Loucy (cell line): ENCODE measurements around the gene CEP57.

ENCODE experiments used
- H2AFZ ChIP-seq: fragments of 200-600 bp; sonication (generic); 2 replicates; pipeline ENCODE4 v1.6.0; 2016; ENCODE audit warnings: antibody characterized with exemption, mild to moderate bottlenecking, low read length, moderate library complexity
- H3F3A ChIP-seq: fragments of 200-600 bp; 2 replicates; pipeline ENCODE4 v1.6.0; 2016; ENCODE audit warnings: antibody characterized with exemption, low read depth, mild to moderate bottlenecking
- H3K27me3 ChIP-seq: fragments of 200-600 bp; sonication (generic); 2 replicates; pipeline ENCODE4 v1.6.1; 2014; ENCODE audit warnings: low read length, mild to moderate bottlenecking; ENCODE audit not compliant: insufficient read depth, poor library complexity, severe bottlenecking
- H3K36me3 ChIP-seq: fragments of 200-600 bp; sonication (generic); 2 replicates; pipeline ENCODE4 v1.6.1; 2016; ENCODE audit warnings: low read length; ENCODE audit not compliant: insufficient read depth
- H3K4me1 ChIP-seq: fragments of 200-600 bp; sonication (generic); 2 replicates; pipeline ENCODE4 v1.5.1; 2014; ENCODE audit warnings: low read length, mild to moderate bottlenecking; ENCODE audit not compliant: insufficient read depth, poor library complexity, severe bottlenecking
- H3K4me2 ChIP-seq: fragments of 200-600 bp; sonication (generic); 2 replicates; pipeline ENCODE4 v1.6.0; 2014; ENCODE audit warnings: antibody characterized with exemption, low read length, low read depth, mild to moderate bottlenecking; ENCODE audit not compliant: poor library complexity, severe bottlenecking
- H3K4me3 ChIP-seq: fragments of 200-600 bp; sonication (generic); 2 replicates; pipeline ENCODE4 v1.5.1; 2014; ENCODE audit warnings: low read length, mild to moderate bottlenecking, mixed read lengths; ENCODE audit not compliant: poor library complexity, severe bottlenecking
- H3K79me2 ChIP-seq: fragments of 200-600 bp; sonication (generic); 2 replicates; pipeline ENCODE4 v1.6.1; 2014; ENCODE audit warnings: low read length; ENCODE audit not compliant: insufficient read depth
- H3K9ac ChIP-seq: fragments of 200-600 bp; sonication (generic); 2 replicates; pipeline ENCODE4 v1.6.0; 2014; ENCODE audit warnings: mild to moderate bottlenecking, low read depth, low read length, moderate library complexity; ENCODE audit not compliant: poor library complexity, severe bottlenecking
- H3K9me2 ChIP-seq: fragments of 200-600 bp; sonication (generic); replicated peaks from 2 replicates; pipeline ENCODE4 v1.6.1; 2016; ENCODE audit warnings: low read depth, low read length, mixed read lengths
- H3K9me3 ChIP-seq: fragments of 200-600 bp; sonication (generic); 2 replicates; pipeline ENCODE4 v1.6.1; 2014; ENCODE audit warnings: mild to moderate bottlenecking, antibody characterized with exemption, low read length, low read depth; ENCODE audit not compliant: insufficient read depth
- H4K20me1 ChIP-seq: fragments of 200-600 bp; sonication (generic); 2 replicates; pipeline ENCODE4 v1.6.0; 2014; ENCODE audit warnings: antibody characterized with exemption, low read length, mild to moderate bottlenecking; ENCODE audit not compliant: insufficient read depth, poor library complexity, severe bottlenecking
- CTCF ChIP-seq: fragments of 200-600 bp; sonication (generic); conservative IDR thresholded peaks from 2 replicates; pipeline ENCODE4 v1.5.1; 2014; ENCODE audit warnings: mild to moderate bottlenecking, antibody characterized with exemption, low read length
- EZH2phosphoT487 ChIP-seq: fragments of 200-600 bp; IDR thresholded peaks from 2 replicates; pipeline ENCODE4 v1.6.1; 2018; ENCODE audit warnings: antibody characterized with exemption, mild to moderate bottlenecking, moderate library complexity, borderline replicate concordance

The CEP57 gene

GRCh38 chr11:95776859-95777258 lies 13.4 kb upstream of the CEP57 start:
- no peaks in the 10 kb centered on the region for H3K9me2 ChIP-seq

GRCh38 chr11:95778699-95779098 lies 11.6 kb upstream of the CEP57 start:
- H3K4me2 ChIP-seq: no peak overlapping the region
- H3K4me1 ChIP-seq: peaks cover 40% of the 10 kb centered on the region
- H3K9ac ChIP-seq: no peak overlapping the region
- H4K20me1 ChIP-seq: peaks cover 29% of the 10 kb centered on the region
- H3K4me3 ChIP-seq: no peak overlapping the region
- TF ChIP-seq EZH2phosphoT487 (no peak), CTCF (no peak)
- no peaks in the 10 kb centered on the region for H3F3A ChIP-seq
- peaks cover 40% of the 10 kb centered on the region for H3K79me2 ChIP-seq
- no peaks in the 10 kb centered on the region for H3K27me3 ChIP-seq
- H3K9me3 ChIP-seq: no peaks in the 10 kb centered on the region
- H2AFZ ChIP-seq: no peak overlapping the region
- no peaks in the 10 kb centered on the region for H3K9me2 ChIP-seq
- peaks cover 89% of the 10 kb centered on the region for H3K36me3 ChIP-seq

More at GRCh38 chr11:95776859-95777258, 13.4 kb upstream of the CEP57 start:
- peaks cover 27% of the 10 kb centered on the region for H3K4me1 ChIP-seq
- H3K4me3 ChIP-seq: no peak overlapping the region
- H3K79me2 ChIP-seq: peaks cover 22% of the 10 kb centered on the region
- H3F3A ChIP-seq: no peaks in the 10 kb centered on the region
- H3K4me2 ChIP-seq: no peak overlapping the region
- peak overlapping the region; percentile 0 for H3K9ac ChIP-seq
- H2AFZ ChIP-seq: no peak overlapping the region
- TF ChIP-seq EZH2phosphoT487 (no peak), CTCF (no peak)
- H3K27me3 ChIP-seq: no peaks in the 10 kb centered on the region
- H3K36me3 ChIP-seq: peaks cover 87% of the 10 kb centered on the region
- H3K9me3 ChIP-seq: no peaks in the 10 kb centered on the region
- H4K20me1 ChIP-seq: peaks cover 19% of the 10 kb centered on the region

- Histone ChIP-seq H3K9me3 (no peaks in the 10 kb centered on the region), H3K4me3 (peak overlapping the region; percentile 35), H3K4me1 (peaks cover 42% of the 10 kb centered on the region), H3K9me2 (no peaks in the 10 kb centered on the region), H3K36me3 (peaks cover 86% of the 10 kb centered on the region), H3K4me2 (peak overlapping the region; percentile 60), H3K9ac (no peak overlapping the region), H3K27me3 (no peaks in the 10 kb centered on the region), H3F3A (no peaks in the 10 kb centered on the region), H4K20me1 (peaks cover 32% of the 10 kb centered on the region), H2AFZ (no peak overlapping the region), H3K79me2 (peaks cover 57% of the 10 kb centered on the region)
- TF ChIP-seq CTCF: no peak
- no peak for TF ChIP-seq EZH2phosphoT487
These were observed 9.8 kb upstream of the CEP57 start for GRCh38 chr11:95780544-95780943.
